BJ (cell line): ENCODE measurements around the gene DCLK3. TPM values are rescaled to one million over a fixed set of nuclear protein-coding genes. Genes with fewer than 3 reads are reported as not detected.

Experiments
- CTCF ChIA-PET: fragments of 350-600 bp; formaldehyde crosslinking; extraction: SDS; loops from one replicate; lab custom pipeline; 2021; ENCODE audit warnings: antibody characterized with exemption, inconsistent platforms; lab: Yijun Ruan, JAX
- POLR2A ChIA-PET: fragments of 300-600 bp; sonication (Branson Sonifier 250); formaldehyde crosslinking; extraction: SDS; loops from one replicate; lab custom pipeline; 2021; ENCODE audit warnings: antibody characterized with exemption; lab: Charles Lee
- DNase-seq: peaks from one replicate; pipeline ENCODE4 v3.0.0-alpha.2; 2011; ENCODE audit warnings: low read depth
- H3K27me3 ChIP-seq: 2 replicates; pipeline ENCODE4 v1.6.0; 2011; ENCODE audit warnings: low read length; ENCODE audit not compliant: control insufficient read depth, insufficient read depth
- H3K36me3 ChIP-seq: 2 replicates; pipeline ENCODE4 v1.5.1; 2011; ENCODE audit warnings: low read length; ENCODE audit not compliant: control insufficient read depth, insufficient read depth
- H3K4me3 ChIP-seq: 2 replicates; pipeline ENCODE4 v1.5.1; 2011; ENCODE audit warnings: low read depth, mild to moderate bottlenecking, control low read depth, low read length
- CTCF ChIP-seq: IDR thresholded peaks from 2 replicates; pipeline ENCODE4 v1.5.1; 2011; ENCODE audit warnings: low read depth, mild to moderate bottlenecking, control low read depth, inconsistent platforms, low read length, moderate library complexity; ENCODE audit not compliant: insufficient read depth
- polyA plus RNA-seq: library from polyadenylated mRNA; depleted of rRNA; stranded (reverse); fragments of >200 nt; gene quantifications from 2 replicates; pipeline ENCODE4 v1.2.3, GENCODE V29; 2011

The DCLK3 gene
- polyA plus RNA-seq, 1 experiment: not detected

GRCh38 chr3:36777424-36778218 is 13.3 kb upstream of the DCLK3 start:
- ChIA-PET CTCF (no interaction called here), POLR2A (no interaction called here)
- no peak overlapping the region for H3K4me3 ChIP-seq
- no peaks in the 10 kb centered on the region for H3K36me3 ChIP-seq
- H3K27me3 ChIP-seq: peaks cover 4% of the 10 kb centered on the region; the same call in 1 of the 2 replicates
- DNase-seq: no peak
- TF ChIP-seq CTCF: no peak

DNA sequence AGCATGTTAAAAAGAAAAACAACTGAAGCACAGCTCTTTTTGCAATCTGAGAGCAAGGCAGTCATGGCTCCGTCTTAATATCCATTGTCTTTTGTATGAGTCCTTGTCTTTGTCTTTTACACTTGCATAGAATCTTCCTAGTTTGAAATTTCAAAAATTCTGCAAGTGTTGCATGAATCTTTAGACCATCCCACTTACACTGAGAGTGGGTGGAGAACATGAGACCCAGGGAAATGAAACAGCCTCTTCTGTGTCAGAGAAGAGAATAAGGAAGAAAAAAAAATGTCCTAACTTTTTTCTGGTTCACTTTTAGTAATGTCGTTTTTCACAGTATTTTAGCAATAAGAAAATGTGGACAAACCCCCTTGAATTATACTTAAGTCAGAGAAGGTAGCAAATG is 12.1 kb upstream of the DCLK3 start:
- Histone ChIP-seq H3K36me3 (no peaks in the 10 kb centered on the region), H3K27me3 (peaks cover 4% of the 10 kb centered on the region; the same call in 1 of the 2 replicates), H3K4me3 (no peak overlapping the region)
- POLR2A ChIA-PET: no interaction called here
- no peak for TF ChIP-seq CTCF
- CTCF ChIA-PET: no interaction called here
- no peak for DNase-seq

DNA sequence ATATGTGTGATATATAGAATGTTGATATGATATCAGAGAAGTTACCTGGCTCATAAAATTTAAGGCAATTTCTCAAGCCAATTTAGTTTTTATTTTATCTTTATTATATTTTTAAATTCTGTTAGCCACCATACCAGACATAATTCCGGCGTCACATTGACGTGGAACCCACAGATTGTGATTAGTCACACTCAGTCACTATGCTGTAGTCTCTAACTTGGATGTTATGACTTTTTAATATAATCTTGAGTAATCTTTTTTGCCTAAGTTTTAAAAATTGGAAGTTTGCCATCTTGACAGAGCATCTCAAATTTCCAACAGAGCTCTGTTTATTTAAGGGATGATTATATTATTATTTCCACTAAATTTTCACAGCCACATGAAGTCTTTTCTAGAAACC is 9.7 kb upstream of the DCLK3 start:
- DNase-seq: no peak
- POLR2A ChIA-PET: no interaction called here
- Histone ChIP-seq H3K36me3 (no peaks in the 10 kb centered on the region), H3K4me3 (no peak overlapping the region), H3K27me3 (peaks cover 4% of the 10 kb centered on the region; the same call in 1 of the 2 replicates)
- CTCF ChIA-PET: interaction anchor here (1.9 kb wide), 1 partner anchor 10 kb away, joined by 5 read pairs; no protein-coding TSS in a partner anchor
- no peak for TF ChIP-seq CTCF

- POLR2A ChIA-PET: no interaction called here
- DNase-seq: no peak
- Histone ChIP-seq H3K4me3 (no peak overlapping the region), H3K36me3 (no peaks in the 10 kb centered on the region), H3K27me3 (no peaks in the 10 kb centered on the region)
- no peak for TF ChIP-seq CTCF
- CTCF ChIA-PET: interaction anchor here (1.1 kb wide), 1 partner anchor 10 kb away, joined by 3 read pairs; no protein-coding TSS in a partner anchor
Observed at GRCh38 chr3:36771931-36772330, 7.6 kb upstream of the DCLK3 start.

DNA sequence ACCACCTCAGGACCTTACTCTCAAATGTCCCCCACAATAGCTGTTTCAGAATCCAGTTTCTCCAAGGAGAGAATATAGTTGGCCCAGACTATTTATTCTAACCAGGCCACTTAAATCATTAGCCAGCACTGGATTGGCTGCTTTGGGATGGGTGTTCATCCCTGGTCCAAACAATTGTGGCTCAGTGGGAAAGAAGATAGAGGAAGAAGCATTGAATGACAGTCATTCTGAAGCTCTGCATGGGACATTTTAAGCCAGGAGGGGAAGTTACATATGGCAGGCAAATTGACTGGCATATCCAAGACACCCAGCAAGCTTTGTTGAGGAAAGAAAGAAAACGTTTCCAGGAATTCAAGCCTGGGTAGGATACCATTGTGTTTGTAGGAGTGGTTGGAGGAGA is 5.6 kb upstream of the DCLK3 start:
- TF ChIP-seq CTCF: no peak
- POLR2A ChIA-PET: no interaction called here
- Histone ChIP-seq H3K4me3 (no peak overlapping the region), H3K27me3 (peaks cover 7% of the 10 kb centered on the region; the same call in 1 of the 2 replicates), H3K36me3 (no peaks in the 10 kb centered on the region)
- CTCF ChIA-PET: interaction anchor here (1.1 kb wide), 1 partner anchor 11 kb away, joined by 4 read pairs; no protein-coding TSS in a partner anchor
- no peak for DNase-seq
